MM.1S (cell line): Measurements from ENCODE around the gene TPGS1.

Experiments used
- DNase-seq: peaks from one replicate; pipeline ENCODE4 v3.0.0-alpha.2; 2015
- H2AFZ ChIP-seq: fragments of 300-600 bp; sonication (generic); 2 replicates; pipeline ENCODE4 v1.6.0; 2016; ENCODE audit warnings: antibody characterized with exemption, low read length
- H3F3A ChIP-seq: fragments of 300-600 bp; sonication (generic); 2 replicates; pipeline ENCODE4 v1.6.1; 2016; ENCODE audit warnings: mild to moderate bottlenecking, antibody characterized with exemption, low read length, moderate library complexity, mixed read lengths; ENCODE audit not compliant: insufficient read depth
- H3K27ac ChIP-seq: fragments of 300-600 bp; sonication (generic); 2 replicates; pipeline ENCODE4 v1.5.1; 2016; ENCODE audit warnings: mild to moderate bottlenecking, low read length
- H3K27me3 ChIP-seq: fragments of 300-600 bp; sonication (generic); replicated peaks from 2 replicates; pipeline ENCODE4 v1.6.0; 2016; ENCODE audit warnings: low read length; ENCODE audit not compliant: insufficient read depth
- H3K36me3 ChIP-seq: fragments of 300-600 bp; sonication (generic); replicated peaks from 2 replicates; pipeline ENCODE4 v1.6.1; 2016; ENCODE audit warnings: mild to moderate bottlenecking, low read length, mixed read lengths; ENCODE audit not compliant: insufficient read depth
- H3K4me1 ChIP-seq: fragments of 300-600 bp; sonication (generic); 2 replicates; pipeline ENCODE4 v1.6.1; 2016; ENCODE audit warnings: low read length, mixed read lengths
- H3K4me2 ChIP-seq: fragments of 300-600 bp; sonication (generic); 2 replicates; pipeline ENCODE4 v1.6.0; 2016; ENCODE audit warnings: low read depth, low read length
- H3K4me3 ChIP-seq: fragments of 300-600 bp; sonication (generic); 2 replicates; pipeline ENCODE4 v1.5.1; 2016; ENCODE audit warnings: low read length, mixed read lengths
- H3K79me2 ChIP-seq: fragments of 300-600 bp; sonication (generic); 2 replicates; pipeline ENCODE4 v1.6.1; 2016; ENCODE audit warnings: mixed run types, low read length, mixed read lengths
- H3K9ac ChIP-seq: fragments of 300-600 bp; sonication (generic); 2 replicates; pipeline ENCODE4 v1.6.1; 2016; ENCODE audit warnings: low read length, mixed read lengths
- H3K9me2 ChIP-seq: fragments of 300-600 bp; sonication (generic); replicated peaks from 2 replicates; pipeline ENCODE4 v1.6.1; 2016; ENCODE audit warnings: mild to moderate bottlenecking, low read length, mixed read lengths; ENCODE audit not compliant: insufficient read depth
- H3K9me3 ChIP-seq: fragments of 300-600 bp; sonication (generic); replicated peaks from 2 replicates; pipeline ENCODE4 v1.6.1; 2016; ENCODE audit warnings: mild to moderate bottlenecking, low read length, mixed read lengths; ENCODE audit not compliant: insufficient read depth
- H4K20me1 ChIP-seq: fragments of 300-600 bp; sonication (generic); 2 replicates; pipeline ENCODE4 v1.6.1; 2016; ENCODE audit warnings: mild to moderate bottlenecking, low read length, moderate library complexity, mixed read lengths; ENCODE audit not compliant: insufficient read depth
- CTCF ChIP-seq: fragments of 300-600 bp; sonication (generic); IDR thresholded peaks from 2 replicates; pipeline ENCODE4 v1.5.1; 2016; ENCODE audit warnings: antibody characterized with exemption, low read length, mixed read lengths
- EZH2 ChIP-seq: fragments of 300-600 bp; sonication (generic); optimal IDR thresholded peaks from 2 replicates; pipeline ENCODE3; 2017; ENCODE audit warnings: low read depth, mild to moderate bottlenecking, antibody characterized with exemption, low read length, mixed read lengths
- EZH2phosphoT487 ChIP-seq: fragments of 300-600 bp; sonication (generic); IDR thresholded peaks from 2 replicates; pipeline ENCODE4 v1.6.1; 2018; ENCODE audit warnings: antibody characterized with exemption, low read length

Gene TPGS1

GRCh38 chr19:522726-523125, 15.4 kb downstream of the TPGS1 start:
- Histone ChIP-seq H3K4me2 (no peak overlapping the region), H3K27ac (no peak overlapping the region), H4K20me1 (no peaks in the 10 kb centered on the region), H2AFZ (no peak overlapping the region), H3K36me3 (no peaks in the 10 kb centered on the region), H3K27me3 (peaks cover 51% of the 10 kb centered on the region), H3K9ac (no peak overlapping the region), H3K4me3 (no peak overlapping the region), H3K9me2 (no peaks in the 10 kb centered on the region), H3K9me3 (no peaks in the 10 kb centered on the region), H3F3A (no peaks in the 10 kb centered on the region), H3K79me2 (no peaks in the 10 kb centered on the region), H3K4me1 (no peaks in the 10 kb centered on the region)
- no peak for TF ChIP-seq CTCF
- TF ChIP-seq EZH2: no peak
- TF ChIP-seq EZH2phosphoT487: no peak
- no peak for DNase-seq

- H3K9me2 ChIP-seq: no peaks in the 10 kb centered on the region
- no peaks in the 10 kb centered on the region for H3K79me2 ChIP-seq
- H3K27ac ChIP-seq: no peak overlapping the region
- H3K9ac ChIP-seq: no peak overlapping the region
- no peak overlapping the region for H2AFZ ChIP-seq
- peaks cover 61% of the 10 kb centered on the region for H3K27me3 ChIP-seq
- H3F3A ChIP-seq: no peaks in the 10 kb centered on the region
- H3K9me3 ChIP-seq: no peaks in the 10 kb centered on the region
- H3K36me3 ChIP-seq: no peaks in the 10 kb centered on the region
- H3K4me2 ChIP-seq: no peak overlapping the region
- H4K20me1 ChIP-seq: no peaks in the 10 kb centered on the region
- DNase-seq: no peak
- TF ChIP-seq EZH2phosphoT487 (no peak), EZH2 (no peak), CTCF (no peak)
- H3K4me3 ChIP-seq: no peak overlapping the region
- no peaks in the 10 kb centered on the region for H3K4me1 ChIP-seq
Measured at GRCh38 chr19:524062-524674, 16.9 kb downstream of the TPGS1 start.

GRCh38 chr19:525029-525428, 17.7 kb downstream of the TPGS1 start:
- Histone ChIP-seq H3K4me3 (no peak overlapping the region), H3K4me1 (no peaks in the 10 kb centered on the region), H4K20me1 (no peaks in the 10 kb centered on the region), H3K9me2 (no peaks in the 10 kb centered on the region), H3K36me3 (no peaks in the 10 kb centered on the region), H3K9ac (no peak overlapping the region), H3K27ac (no peak overlapping the region), H3K4me2 (no peak overlapping the region), H2AFZ (no peak overlapping the region), H3K79me2 (no peaks in the 10 kb centered on the region), H3K27me3 (peaks cover 67% of the 10 kb centered on the region), H3K9me3 (no peaks in the 10 kb centered on the region), H3F3A (no peaks in the 10 kb centered on the region)
- TF ChIP-seq CTCF (no peak), EZH2phosphoT487 (no peak), EZH2 (no peak)
- DNase-seq: no peak
